Jurkat, Clone E6-1 (cell line): Measurements from ENCODE around the gene CKB.

Experiments used
- DNase-seq: peaks from one replicate; pipeline ENCODE4 v3.0.0-alpha.2; 2011; ENCODE audit warnings: low read depth, low spot score
- H3K4me3 ChIP-seq: 2 replicates; pipeline ENCODE4 v1.5.1; 2011; ENCODE audit warnings: mild to moderate bottlenecking, low read length, control low read depth, moderate library complexity

Gene CKB

GRCh38 chr14:103540821-103541708, 18.4 kb upstream of the CKB start:
- no peak overlapping the region for H3K4me3 ChIP-seq
- DNase-seq = no peak

- DNase-seq = no peak
- no peak overlapping the region for H3K4me3 ChIP-seq
These were observed 16.6 kb upstream of the CKB start for GRCh38 chr14:103539056-103539825.

- no peak for DNase-seq
These were observed 15.8 kb upstream of the CKB start for GRCh38 chr14:103538291-103539055.

GRCh38 chr14:103537175-103537990, 14.8 kb upstream of the CKB start:
- DNase-seq = no peak

More at GRCh38 chr14:103538291-103539055, 15.8 kb upstream of the CKB start:
- H3K4me3 ChIP-seq = no peak overlapping the region

GRCh38 chr14:103536693-103537092, 14.1 kb upstream of the CKB start:
- DNase-seq = no peak
- H3K4me3 ChIP-seq = no peak overlapping the region

More at GRCh38 chr14:103537175-103537990, 14.8 kb upstream of the CKB start:
- H3K4me3 ChIP-seq = no peak overlapping the region

GRCh38 chr14:103535891-103536565, 13.4 kb upstream of the CKB start:
- H3K4me3 ChIP-seq = no peak overlapping the region
- DNase-seq = no peak

GRCh38 chr14:103535081-103535890, 12.7 kb upstream of the CKB start:
- no peak overlapping the region for H3K4me3 ChIP-seq
- no peak for DNase-seq

GRCh38 chr14:103534576-103535061, 12.0 kb upstream of the CKB start:
- no peak overlapping the region for H3K4me3 ChIP-seq
- no peak for DNase-seq

- no peak for DNase-seq
- H3K4me3 ChIP-seq = no peak overlapping the region
These were observed 11.5 kb upstream of the CKB start for GRCh38 chr14:103533999-103534575.

- H3K4me3 ChIP-seq = no peak overlapping the region
- DNase-seq = no peak
These were observed 10.7 kb upstream of the CKB start for GRCh38 chr14:103533137-103533998.

GRCh38 chr14:103532216-103533136, 9.8 kb upstream of the CKB start:
- no peak for DNase-seq
- H3K4me3 ChIP-seq = no peak overlapping the region

GRCh38 chr14:103531421-103532215, 9.0 kb upstream of the CKB start:
- DNase-seq = no peak
- no peak overlapping the region for H3K4me3 ChIP-seq

- H3K4me3 ChIP-seq = no peak overlapping the region
- DNase-seq = no peak
These were observed 8.2 kb upstream of the CKB start for GRCh38 chr14:103530831-103531230.

- peak overlapping the region; percentile 80 for H3K4me3 ChIP-seq
- DNase-seq = peak; percentile 32
These were observed 7.8 kb upstream of the CKB start for GRCh38 chr14:103530390-103530789.
